DMS 273 (cell line): ENCODE measurements around the gene ARHGAP26.

ENCODE experiments used
- DNase-seq: peaks from one replicate; lab custom pipeline; 2025; ENCODE audit not compliant: unreplicated experiment; lab: John Stamatoyannopoulos, UW

The ARHGAP26 gene, protein sequence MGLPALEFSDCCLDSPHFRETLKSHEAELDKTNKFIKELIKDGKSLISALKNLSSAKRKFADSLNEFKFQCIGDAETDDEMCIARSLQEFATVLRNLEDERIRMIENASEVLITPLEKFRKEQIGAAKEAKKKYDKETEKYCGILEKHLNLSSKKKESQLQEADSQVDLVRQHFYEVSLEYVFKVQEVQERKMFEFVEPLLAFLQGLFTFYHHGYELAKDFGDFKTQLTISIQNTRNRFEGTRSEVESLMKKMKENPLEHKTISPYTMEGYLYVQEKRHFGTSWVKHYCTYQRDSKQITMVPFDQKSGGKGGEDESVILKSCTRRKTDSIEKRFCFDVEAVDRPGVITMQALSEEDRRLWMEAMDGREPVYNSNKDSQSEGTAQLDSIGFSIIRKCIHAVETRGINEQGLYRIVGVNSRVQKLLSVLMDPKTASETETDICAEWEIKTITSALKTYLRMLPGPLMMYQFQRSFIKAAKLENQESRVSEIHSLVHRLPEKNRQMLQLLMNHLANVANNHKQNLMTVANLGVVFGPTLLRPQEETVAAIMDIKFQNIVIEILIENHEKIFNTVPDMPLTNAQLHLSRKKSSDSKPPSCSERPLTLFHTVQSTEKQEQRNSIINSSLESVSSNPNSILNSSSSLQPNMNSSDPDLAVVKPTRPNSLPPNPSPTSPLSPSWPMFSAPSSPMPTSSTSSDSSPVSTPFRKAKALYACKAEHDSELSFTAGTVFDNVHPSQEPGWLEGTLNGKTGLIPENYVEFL

DNA sequence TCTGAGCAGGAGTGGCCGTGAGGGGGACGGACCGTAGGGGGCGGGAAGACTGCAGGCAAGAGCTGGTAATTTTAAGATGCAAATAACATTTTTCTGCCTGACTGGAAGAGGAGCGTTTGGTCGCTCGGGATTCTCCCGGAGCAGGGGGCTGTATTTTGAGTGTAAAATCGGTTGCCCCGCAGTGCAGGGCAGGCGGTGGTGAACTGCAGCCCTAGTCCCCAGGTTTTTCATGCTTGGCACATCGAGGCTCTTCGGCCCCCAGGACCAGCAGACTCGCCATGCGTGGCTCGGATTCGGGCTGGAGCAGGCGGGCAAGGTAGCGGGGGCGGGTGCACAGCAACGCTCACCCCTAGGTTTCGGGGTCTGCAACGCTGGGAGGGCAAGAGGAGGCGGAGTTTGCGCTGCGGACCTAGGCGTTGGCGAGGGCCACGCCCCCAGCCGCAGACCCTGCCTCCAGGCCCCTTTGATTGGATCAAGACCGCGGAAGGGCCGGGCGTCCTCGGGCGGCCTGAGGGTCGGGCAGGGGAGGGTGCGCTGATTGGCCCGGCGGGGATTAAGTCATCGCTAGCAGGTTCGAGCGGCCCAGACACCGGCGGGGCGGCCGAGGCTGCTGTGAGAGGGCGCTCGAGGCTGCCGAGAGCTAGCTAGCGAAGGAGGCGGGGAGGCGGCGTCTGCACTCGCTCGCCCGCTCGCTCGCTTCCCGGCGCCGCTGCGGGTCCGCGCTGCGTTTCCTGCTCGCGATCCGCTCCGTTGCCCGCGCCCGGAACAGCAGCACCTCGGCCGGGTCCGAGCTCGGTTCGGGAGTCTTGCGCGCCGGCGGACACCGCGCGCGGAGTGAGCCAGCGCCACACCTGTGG is at the start of gene ARHGAP26:
TSS of gene ARHGAP26 (plus strand) at position 585 of the 857 bp plus-strand sequence. CDS start 385 bp downstream, outside the sequence.
- peak; percentile 99 for DNase-seq

DNA sequence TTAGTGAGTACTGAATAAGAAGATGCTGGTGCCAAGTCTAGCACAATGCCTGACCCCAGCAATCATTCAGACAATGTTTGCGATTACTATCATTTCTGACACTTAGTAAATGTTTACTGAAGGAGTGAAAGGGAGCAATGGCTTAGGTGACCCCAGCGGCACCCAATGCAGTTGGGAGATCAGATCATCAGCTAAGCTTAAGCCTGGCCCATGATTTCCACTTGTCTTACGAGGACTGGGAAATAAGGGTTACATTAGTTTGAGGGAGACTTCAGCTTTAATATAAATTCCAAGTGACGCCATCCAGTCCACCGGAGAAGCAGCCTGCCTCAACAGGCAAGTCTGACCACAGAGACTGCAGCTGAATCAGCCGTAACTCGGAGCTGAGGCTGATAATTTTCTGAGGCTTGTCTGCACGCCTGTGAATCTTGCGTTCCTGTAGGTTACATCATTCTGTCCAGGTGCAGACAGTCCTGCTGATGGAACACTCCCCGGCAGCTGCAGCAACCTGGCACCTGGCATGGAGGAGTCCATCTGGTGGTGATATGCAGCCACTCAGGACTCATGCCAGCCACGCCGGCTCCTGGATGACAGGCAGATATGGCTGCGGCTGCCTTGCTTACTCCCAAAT is 49.4 kb upstream of the ARHGAP26 start:
- peak; percentile 82 for DNase-seq

DNA sequence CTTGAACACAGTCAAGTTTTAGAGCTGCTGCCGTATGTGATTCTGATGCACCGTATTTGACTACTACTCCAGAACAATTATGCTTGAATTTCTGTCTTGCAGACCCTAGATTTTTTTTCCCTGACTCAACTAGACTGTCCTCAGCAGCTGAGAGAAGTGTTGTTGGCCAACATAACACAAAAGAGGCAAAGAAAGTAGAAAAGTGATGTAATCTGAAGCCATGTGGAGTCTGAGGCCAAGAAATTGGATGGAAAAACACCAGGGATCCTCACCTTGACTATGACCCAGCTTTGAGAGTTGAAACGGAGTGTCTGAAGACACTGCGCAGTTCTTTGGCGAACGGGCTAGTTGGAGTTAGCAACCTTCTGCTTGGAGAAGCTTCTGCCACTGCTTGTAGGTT is 48.0 kb upstream of the ARHGAP26 start:
- DNase-seq = no peak

DNA sequence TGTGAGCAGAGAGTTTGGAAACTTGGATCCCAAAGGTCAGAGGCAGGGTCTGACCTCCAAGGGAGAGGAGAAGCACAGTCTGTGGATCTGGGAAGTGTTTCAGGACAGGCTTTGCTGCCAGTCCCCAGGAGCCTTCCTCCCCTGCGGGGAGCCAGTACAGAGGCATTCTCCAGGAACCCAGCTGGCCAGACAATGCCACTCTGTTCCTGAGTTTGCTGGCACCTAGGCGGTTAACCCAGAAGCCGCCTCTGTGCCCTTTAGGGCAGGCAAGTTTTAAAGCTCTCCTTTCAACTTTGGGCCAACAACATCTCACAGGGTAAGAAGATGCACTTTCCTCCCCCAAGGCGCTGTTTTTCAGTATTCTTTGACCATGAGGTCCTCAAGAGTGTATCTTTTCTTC is 47.3 kb upstream of the ARHGAP26 start:
- no peak for DNase-seq

DNA sequence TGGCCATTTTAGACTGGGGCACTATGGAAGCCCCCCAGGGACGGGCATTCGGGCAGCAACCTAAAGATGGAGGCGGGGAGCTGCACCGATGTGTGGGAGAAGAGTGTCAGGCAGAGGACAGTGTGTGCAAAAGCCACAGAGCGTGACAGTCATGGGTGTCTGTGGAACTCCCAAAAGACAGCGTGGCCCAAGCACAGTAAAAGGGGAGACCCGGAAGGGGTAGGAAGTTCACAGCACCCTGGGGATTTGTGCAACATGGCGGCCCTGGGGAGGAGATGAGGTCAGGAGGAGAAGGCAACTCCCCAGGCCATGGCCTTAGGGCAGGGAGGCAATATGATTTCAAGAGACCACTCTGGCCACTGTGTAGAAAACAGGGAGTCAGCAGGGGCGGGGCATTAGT is 45.4 kb upstream of the ARHGAP26 start:
- no peak for DNase-seq

DNA sequence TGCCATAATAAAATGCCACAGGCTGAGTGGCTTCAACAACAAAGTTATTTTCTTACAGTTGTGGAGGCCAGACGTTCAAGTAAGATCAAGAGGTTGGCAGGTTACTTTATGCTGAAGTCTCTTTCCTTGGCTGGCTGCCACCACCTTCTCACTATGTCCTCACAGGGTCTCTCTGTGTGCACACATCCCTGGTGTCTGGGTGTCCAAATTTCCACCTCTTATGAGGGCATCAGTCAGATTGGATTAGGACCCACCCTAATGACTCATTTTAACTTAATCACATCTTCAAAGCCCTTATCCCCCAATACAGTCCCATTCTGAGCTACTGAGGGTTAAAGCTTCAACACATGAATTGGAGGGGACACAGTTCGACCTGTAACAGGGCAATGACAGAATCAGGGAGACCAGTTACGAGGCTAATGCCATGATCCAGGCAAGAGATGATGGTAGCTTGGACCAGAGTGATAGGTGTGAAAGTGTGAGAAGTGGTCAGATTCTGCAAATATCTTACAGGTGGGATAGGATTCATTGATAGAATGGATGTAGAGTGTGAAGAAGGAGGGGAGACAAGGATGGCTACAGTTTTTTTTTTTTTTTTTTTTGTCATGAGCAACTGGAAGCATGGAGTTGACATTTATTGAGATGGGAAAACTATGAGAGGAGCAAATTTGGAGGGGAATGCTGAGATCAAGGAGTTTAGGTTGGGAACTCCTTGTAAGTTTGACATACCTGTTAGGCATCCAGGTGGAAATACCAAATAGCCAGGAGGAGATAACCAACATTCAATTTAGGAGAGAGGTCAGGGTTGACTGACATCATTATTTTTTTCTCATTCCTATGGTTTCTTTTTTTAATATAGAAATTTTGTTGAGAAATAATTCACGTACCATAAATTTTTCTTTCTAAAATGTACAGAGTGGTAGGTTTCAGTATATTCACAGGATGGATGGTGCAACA is 44.7 kb upstream of the ARHGAP26 start:
- DNase-seq = no peak

DNA sequence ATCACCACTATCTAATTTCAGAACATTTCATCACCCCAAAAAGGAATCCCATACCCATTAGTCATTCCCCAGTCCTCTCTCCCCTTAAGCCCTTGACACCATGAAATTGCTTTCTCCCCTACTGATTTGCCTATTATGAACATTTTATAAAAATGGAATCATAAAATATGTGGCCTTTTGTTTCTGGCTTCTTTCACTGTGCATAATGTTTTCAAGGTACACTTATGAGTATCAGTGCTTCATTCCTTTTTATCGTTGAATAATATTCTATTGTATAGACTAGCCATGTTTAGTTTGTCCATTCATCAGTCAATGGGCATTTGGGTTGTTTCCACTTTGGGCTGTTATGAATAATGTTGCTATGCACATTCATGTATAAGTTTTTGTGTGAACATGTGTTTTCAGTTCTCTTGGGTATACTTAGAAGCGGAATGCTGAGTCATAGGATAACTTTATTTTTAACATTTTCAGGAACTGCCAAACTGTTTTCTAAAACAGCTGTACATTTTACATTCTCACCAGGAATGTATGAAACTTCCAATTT is 43.9 kb upstream of the ARHGAP26 start:
- DNase-seq = no peak

DNA sequence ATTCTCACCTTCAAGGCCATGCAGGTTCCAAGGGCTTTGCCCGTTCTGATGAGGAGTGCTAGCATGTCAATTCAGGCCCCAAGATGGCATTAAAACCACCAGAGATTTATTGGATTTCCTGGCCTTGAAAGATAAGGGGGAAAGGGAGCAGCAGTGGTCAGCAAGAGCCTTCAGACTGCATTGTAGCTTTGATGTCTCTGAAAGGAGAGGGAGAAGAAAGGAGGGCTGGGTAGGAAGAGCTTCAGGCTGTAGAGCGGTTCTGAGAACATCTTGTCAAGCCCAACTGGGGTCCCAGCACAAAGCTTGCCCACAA is 42.5 kb upstream of the ARHGAP26 start:
- DNase-seq = no peak

DNA sequence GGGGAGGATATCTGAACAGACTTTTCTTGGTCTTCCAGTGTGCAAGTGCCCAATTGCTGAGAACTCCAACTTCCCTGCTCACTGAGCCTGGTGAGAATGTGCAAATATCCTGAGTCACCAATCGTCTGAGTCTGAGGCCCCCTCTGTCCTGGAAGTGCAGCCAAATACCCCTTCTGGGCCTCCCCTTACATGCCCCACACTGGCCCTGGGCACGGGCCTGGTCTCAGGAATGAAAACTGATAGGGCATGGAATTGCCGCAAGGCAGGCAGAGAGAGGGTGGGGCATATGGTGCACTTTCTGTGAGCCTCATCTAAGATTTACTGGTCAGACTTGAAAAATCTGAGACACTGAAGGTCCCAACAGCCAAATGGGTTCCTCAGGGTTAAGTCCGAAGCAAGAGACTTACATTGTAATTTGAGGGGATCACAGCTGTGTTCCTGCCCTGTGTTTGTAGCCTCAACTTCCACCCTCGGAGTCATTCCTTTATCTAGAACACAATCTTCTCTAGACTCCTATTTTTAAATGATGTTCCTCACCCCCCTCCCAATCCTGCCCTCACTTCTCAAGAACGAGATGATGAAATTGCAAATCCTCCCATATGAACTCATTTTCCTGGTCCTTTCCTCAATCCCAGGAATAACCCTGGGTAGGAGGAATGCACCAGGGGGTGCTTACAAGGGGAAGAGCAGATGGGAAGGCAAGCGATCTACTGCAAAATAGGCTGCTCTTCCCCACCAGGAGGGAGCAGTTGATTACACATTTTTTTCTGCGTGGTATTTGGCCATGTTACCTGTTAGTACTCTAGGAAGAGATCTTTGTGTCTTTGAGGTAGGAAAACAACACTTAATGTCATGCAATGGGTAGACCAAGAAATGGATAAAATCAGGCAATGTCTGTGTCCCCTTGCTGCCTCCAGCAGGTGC is 34.6 kb upstream of the ARHGAP26 start:
- peak; percentile 21 for DNase-seq

DNA sequence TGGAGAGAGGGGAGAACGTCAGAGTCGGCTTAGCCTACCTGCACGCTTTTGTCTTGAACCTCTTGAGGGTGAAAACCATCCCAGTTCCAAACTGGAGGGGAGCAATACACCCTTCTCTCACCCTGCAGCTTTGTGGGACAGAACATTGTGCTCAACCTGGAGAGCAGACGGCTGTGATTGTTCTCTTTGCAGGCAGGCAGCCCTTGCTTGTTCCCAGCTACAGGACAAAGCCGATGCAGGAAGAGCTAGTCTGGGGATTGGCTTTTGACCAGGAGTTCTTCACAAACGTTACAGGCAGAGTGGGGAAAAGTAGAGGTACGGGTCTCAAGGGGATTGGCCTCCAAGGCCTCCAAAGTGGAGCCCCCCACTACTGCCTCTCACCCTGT is 33.9 kb upstream of the ARHGAP26 start:
- DNase-seq = no peak

DNA sequence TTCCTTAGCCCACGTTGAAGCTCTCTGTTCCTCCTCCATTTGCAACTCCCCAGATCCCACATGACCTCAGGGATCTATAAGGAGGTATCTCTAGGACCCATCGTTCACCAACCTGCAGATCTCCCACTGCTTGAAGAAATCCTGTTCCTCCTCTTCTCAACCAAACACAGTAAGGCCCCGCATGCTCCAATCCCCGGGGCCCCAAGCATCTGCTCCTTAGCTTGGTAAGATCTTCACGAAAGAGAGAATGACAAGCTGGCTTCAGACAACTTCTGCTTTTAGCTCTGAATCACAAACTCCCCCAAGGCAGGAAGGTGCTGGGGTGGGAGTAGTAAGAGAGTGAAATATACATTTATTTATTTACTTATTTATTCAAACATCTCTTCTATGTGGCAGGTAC is 33.0 kb upstream of the ARHGAP26 start:
- no peak for DNase-seq

DNA sequence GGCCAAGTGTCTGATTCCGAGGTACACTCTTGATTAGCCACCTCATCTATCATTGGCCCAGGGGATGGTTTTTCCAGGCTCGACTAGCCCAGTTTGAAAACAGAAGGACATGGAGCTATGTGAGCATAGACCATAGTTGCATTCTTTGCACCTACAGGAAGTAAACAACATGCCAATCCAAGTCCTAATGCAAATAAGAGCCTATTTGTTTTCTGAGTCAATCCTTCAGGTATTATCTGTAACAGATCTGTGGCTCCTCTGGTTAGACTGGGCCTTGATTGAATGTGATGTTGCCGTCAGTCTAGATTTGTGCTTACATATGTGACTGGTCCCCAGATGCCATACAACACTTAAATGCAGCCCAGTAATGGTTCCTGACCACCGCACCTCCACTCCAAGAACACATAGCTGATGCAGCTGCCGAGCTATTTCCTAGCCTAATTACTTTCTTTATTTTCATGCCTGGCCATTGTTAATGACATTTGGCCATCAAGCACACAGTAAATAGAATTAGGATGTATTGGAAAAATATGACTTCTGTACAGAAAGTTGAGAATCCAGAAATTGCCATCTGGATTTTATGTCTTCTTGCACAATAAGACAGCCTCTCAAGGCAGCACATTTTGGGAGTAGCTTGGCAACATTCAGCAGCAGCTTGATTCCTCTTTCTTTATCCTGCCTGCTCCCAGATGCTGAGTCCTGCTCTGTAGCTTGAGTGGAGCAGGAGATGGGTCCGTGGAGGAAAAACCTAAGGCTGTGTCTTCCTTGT is 29.5 kb upstream of the ARHGAP26 start:
- DNase-seq = no peak

DNA sequence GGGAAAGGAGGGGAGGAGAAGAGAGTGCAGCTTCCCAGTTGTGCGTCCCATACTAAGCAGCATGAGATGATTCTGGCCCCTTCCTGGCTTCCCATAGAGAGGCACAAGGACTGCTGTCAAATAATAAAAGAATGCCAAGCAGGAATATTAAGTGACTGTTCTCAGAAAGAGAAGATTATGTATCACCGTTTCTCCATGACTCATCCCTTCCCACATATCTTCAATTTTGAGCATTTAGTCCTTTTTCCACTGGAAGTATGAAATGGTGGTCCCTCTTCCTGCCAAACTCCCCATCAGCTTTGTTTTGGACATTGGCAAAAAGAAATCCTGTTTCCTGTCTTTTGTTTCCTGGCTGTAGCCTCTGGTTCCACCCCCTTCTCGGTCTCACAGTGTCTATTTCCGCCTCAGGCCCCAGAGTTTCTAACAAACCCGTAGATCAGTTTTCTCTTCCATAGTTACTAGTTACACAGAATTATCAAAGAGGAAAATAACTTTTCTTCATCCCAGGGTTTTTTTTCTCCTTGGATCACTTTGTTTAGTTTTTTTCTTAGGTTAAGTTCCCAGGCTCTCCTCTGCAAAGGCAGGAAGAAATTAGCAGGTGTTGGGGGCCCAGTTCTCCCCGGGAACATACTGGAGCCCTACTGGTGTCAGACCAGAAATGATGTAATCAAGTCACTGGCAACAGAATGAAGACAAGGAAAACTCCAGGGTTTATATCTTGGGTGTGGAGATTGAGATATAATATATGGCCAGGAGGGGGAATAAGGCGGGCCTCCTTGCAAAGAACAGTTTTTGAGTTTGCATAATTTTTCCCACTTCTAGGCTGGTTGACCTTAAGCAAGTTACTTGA is 26.4 kb upstream of the ARHGAP26 start:
- no peak for DNase-seq

DNA sequence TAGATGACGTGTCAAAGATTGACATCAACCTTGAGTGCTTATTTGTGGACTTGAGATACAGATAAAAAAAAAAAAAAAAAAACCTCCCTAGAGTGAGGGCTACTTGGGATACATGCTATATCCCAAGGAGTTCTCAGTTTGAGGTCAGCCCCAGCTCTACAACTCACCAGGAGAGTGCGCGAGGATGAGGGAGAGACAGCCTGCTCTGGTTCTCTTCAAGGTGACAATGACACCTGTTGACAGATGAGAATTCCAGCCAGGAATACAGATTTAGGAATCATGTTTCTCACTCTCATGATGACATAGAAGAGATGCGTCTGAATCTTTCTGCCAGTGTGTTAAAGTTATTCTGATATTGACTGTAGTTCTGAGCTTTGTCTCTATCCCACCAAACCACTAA is 24.9 kb upstream of the ARHGAP26 start:
- no peak for DNase-seq

DNA sequence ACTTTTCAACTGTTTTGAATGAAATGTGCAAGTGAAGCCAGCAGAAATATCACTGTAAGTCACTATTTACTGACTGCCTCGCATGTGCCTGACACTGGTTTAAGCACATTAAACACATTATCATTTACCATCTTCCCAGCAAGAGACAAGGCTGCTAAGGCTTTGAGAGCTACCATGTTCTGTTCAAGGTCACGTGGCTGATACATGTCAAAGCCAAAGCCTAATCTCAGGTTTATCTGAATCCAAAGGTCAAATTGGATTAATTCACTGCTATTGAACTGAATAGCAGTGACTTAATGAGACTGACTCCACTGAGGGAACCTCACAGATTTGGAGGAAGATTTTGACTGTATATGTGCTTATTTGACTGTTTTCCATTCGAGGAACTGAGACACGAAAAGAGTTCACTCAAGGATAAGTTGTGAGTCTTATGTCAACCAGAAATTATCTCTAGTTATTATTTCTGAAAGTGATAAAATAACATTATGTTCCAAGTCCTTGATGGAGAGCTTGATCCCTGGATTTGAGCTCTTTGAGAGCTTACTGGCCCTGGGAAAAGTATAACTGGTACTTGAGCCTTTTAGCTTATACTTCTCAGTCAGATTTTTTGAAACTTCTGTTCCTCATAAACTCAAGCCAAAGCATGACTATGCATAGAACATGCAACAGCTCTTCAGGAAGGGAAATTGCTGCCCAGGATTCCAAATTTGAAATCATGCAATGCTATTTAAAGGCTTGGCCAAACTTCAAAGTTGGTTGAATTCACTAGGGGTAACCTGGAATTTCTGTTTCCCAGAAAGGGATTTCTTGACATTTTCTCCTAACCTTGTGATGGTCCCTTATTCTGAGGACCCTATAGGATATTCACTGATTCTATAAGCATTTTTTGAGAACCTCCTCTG is 23.4 kb upstream of the ARHGAP26 start:
- DNase-seq = no peak

DNA sequence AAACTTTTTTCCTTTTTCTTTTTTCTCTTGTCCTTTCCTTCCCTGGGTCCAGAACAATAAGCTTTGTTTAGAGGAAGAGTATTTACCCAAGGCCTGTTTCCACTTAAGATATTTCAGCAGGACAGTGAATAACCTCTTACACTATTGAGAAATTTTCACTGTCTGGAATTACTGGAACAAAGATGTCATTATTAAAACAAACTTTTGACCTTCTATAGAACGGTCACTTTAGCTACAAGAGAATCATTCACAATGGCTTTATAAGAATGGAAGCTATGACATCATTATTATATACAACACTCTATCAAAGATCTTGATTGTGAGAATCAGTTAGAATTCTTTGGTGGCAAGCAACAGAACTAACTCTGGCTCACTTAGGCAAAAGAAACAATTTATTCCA is 22.0 kb upstream of the ARHGAP26 start:
- DNase-seq = no peak
